GM21381 (cell line): ENCODE measurements around the gene CRYL1.

Source experiments
- ATAC-seq: cut with Tn5 transposase; IDR thresholded peaks from one replicate; pipeline ENCODE4 v1.9.1; 2021; ENCODE audit warnings: mild to moderate bottlenecking, moderate library complexity; ENCODE audit not compliant: unreplicated experiment

The CRYL1 gene

GRCh38 chr13:20525601-20526544, at the start of gene CRYL1:
CRYL1 (minus strand) TSS chr13:20525857; CDS start chr13:20525794, 63 bp downstream.
- ATAC-seq, result peak; percentile 77

- no peak for ATAC-seq
Observed at GRCh38 chr13:20573636-20574035, 48.0 kb upstream of the CRYL1 start.

DNA sequence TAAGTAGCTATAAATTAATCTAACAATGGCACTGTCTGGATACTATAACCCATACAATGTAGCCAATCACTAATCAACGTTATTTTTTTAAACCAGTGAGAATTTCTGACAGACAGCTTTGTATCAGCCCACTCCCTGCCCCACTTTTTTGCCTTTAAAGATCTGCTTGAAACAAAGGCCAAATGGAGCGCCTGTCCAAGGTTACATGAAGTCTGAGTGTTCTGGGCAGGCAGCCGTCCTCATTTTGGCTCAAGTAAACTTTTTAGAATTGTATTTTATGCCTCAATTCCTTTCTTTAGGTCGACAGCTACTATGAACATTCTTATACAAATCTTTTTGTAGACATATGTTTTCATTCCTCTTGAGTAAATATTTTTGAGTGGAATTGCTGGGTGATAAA, 47.5 kb upstream of the CRYL1 start:
- ATAC-seq, result no peak

GRCh38 chr13:20571676-20572075, 46.0 kb upstream of the CRYL1 start:
- ATAC-seq, result no peak

- no peak for ATAC-seq
Observed at GRCh38 chr13:20570517-20570916, 44.9 kb upstream of the CRYL1 start.

GRCh38 chr13:20567881-20568528, 42.3 kb upstream of the CRYL1 start:
- ATAC-seq, result no peak

DNA sequence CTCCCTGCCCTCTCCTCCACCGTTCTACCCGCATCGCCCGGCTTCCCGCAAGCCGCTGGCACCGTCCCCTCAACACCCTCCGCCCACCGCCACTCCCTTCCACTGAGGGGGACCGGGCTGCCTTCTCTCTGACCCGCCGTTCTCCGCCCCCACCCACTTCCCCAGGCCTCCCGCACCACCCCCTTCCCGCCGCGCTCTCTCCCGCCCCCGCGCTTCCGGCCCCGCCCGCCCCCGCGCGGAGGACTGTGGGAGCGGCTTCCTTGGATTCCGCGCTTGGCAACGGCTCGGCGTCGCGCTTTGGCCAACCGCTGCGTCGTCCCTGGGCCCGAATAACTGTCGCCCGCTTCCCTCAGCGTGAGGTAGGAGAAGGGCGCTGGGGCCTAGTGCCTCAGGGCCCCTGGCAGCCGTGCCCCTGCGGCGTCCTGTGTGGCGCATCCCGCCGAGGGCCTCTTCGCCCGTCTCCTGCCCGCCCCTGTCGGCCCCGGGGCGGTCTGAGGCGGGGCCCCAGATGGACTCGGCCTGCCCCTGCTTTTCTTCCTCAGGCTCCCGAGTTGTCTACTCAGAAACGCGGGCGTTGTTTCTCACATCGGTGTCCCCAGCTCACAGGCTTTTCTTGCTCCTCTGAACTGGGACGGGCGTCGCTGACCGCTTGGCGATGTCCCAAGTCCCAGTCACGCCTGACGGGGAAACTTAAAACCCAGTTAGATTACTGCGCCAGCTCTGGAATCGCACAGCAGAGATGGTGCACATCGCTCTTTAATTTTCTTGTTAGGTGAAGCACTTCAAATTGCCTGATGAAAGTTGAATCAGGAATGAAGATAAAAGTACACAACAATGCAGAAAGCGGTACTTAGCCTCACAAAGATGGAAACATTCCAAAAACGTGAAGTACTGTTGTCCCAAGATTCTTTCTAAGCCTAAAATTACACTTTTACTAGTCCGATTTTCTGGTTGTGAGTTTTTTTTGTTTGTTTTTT, 41.5 kb upstream of the CRYL1 start, which contains the start of gene IFT88:
IFT88 (plus strand) TSS at position 260 of the 977 bp plus-strand sequence. CDS start 7,229 bp downstream, outside the sequence.
- peak; percentile 83 for ATAC-seq

GRCh38 chr13:20566468-20566897, 40.8 kb upstream of the CRYL1 start:
- ATAC-seq, result peak; percentile 3

GRCh38 chr13:20565115-20565736, 39.6 kb upstream of the CRYL1 start:
- ATAC-seq, result no peak

- no peak for ATAC-seq
Observed at GRCh38 chr13:20561741-20562140, 36.1 kb upstream of the CRYL1 start.

DNA sequence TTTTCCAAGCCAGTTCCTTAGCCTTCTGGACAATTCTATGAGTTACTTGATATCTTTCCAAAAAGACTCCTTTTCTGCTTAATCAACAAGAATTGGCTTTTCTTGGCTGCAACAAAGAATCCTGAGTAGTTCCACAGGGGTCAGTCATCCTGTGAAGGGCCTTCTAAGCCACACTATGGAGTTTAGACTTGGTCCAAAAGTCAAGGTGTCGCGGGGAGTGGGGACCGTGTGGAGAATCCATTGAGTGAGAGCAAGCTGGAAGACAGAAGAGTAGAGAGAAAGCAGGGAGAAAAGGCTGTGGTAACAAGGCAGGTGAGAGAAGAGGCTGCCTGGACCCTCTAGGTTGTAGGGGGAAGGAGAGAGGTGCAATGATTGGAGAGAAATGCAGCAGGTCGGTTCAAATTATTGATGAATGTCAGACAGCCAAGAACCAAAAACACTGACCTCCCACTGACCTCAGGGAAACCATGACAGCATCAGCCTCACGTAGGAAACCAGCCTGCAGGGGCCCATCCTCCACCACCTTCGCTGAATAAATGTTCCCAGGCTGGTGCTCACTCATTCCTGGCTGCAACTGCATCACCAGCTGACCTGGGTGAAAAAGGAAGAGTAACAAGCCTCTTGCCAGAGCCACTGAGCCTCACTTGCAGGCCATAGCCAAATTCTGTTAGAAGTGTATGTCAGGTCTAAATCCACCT, 34.2 kb upstream of the CRYL1 start:
- no peak for ATAC-seq

DNA sequence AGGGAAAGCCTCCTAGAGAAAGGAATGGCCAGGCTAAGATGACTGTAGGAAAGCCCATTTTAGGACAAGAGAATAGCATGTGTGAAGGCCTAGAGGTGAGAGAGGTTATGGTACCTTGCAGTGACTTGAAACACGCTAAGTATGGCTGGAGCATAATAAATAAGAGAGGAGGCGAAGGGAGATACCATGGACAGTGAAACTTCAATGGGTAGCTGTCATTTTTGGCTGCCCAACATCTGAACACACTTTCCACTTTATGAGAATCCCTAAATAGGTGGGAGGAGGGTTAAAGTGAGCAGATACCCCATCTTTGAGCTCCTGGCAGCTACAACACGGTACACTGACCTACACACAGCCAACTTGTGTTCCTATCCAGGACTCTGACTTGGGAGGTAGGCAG, 33.3 kb upstream of the CRYL1 start:
- no peak for ATAC-seq

DNA sequence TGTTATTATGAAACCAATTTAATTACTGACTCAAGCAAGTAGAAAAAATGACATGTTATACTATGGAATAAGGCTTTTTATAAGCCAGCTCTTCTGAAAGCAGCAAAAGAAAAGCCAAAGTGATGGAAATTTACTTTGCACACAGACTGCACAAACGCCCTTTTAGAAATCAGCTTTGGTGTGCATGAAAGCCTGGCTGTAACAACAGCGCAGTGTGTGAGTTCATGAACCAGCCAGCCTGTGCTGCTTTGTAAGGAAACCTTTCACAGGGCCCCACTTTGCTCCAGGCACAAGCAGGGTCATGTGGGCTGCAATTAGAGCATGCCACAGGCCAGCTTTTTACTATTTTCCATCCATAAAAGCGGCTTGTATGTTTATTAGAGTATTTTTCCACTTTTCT, 27.7 kb upstream of the CRYL1 start:
- no peak for ATAC-seq

- ATAC-seq, result no peak
Observed at GRCh38 chr13:20550799-20551198, 25.1 kb upstream of the CRYL1 start.

DNA sequence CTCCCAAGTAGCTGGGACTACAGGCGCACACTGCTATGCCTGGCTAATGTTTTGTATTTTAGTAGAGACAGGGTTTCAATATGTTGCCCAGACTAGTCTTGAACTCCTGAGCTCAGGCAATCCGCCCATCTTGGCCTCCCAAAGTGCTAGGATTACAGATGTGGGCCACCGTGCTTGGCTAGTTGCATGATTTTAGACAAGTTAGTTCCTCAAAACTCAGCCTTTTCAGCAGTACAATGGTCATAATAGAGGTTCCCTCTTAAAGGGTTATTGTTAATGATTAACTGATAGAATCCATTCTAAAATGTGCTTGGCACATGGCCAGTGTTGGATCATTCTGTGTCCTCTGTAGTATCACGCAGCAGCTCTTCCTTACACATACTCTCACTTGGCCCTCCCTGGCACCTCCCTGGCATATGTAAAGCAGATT, 21.8 kb upstream of the CRYL1 start:
- no peak for ATAC-seq

GRCh38 chr13:20546556-20546955, 20.9 kb upstream of the CRYL1 start:
- no peak for ATAC-seq

DNA sequence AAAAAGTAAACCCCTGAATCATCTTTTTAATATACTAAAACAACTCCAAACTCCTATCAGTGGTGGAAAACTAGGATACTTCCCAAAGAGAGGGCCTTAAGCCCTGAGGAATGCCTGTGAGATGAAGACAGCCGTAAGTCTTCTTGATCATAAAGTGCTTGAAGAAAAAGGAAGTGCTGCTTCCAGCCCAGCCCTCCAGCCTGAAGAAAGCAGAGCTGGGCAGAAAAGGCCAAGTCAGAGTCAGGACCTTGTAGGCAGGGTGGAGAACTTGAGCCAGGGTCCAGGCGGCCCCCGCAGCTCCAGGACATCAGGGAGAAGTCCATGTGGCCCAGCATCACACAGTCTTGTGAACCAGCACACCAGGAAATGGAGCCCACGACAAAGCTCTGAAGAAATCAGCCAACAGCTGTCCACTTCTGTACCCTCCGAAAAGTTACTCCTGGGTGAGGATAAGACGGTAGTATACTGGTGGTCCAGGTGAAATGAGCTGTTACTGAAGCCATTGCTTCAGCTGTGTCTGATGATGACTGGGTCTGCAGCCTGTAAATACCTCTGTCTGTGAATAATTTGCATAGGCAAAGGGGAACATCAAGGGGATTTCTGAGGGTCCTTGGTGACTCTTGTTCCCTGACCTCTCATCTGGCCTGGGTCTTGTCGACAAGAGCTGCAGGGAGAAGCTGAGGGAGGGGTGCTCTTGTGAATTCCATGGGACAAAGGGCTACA, 18.7 kb upstream of the CRYL1 start:
- no peak for ATAC-seq

GRCh38 chr13:20536992-20537391, 11.3 kb upstream of the CRYL1 start:
- ATAC-seq, result no peak

- no peak for ATAC-seq
Observed at GRCh38 chr13:20534038-20534608, 8.5 kb upstream of the CRYL1 start.
